ENCODE data around the gene SHKBP1. TPM values are rescaled to one million over a fixed set of nuclear protein-coding genes. Genes with fewer than 3 reads are reported as not detected.

Gene SHKBP1
- total and polyA plus RNA-seq, 9 of the 15 experiments (the other 6 are each of a cell fraction or from before 2014, with no cell fraction given) = 1.2 to 58.1 (median 22.3) TPM

GRCh38 chr19:40598121-40598917, 21.6 kb downstream of the SHKBP1 start (continued):
- no peak for TF ChIP-seq AFF1 (IDR thresholded peaks at IDR 0.05; ENCODE audit: low read depth in 1 of 2, partially characterized antibody in 2 of 2)
- TF ChIP-seq MCM7 (IDR thresholded peaks at IDR 0.05) = no peak
- TF ChIP-seq ZFP1 (CRISPR knock-in tag; IDR thresholded peaks at IDR 0.05) = no peak
- TF ChIP-seq JUNB (CRISPR knock-in tag; conservative IDR thresholded peaks at IDR 0.05) = no peak
- no peak for TF ChIP-seq KDM2B (CRISPR knock-in tag; IDR thresholded peaks at IDR 0.05)
- no peak for TF ChIP-seq NR0B1 (IDR thresholded peaks at IDR 0.05; ENCODE audit: partially characterized antibody)
- TF ChIP-seq TRIM24 (IDR thresholded peaks at IDR 0.05) = no peak
- peak; percentile 97 for TF ChIP-seq TOE1 (IDR thresholded peaks at IDR 0.05; ENCODE audit: borderline replicate concordance)
- TF ChIP-seq TOE1 (CRISPR knock-in tag; IDR thresholded peaks at IDR 0.05; ENCODE audit: borderline replicate concordance, low read depth) = no peak
- TF ChIP-seq SIX5 (IDR thresholded peaks at IDR 0.05; ENCODE audit: borderline replicate concordance in 1 of 2, insufficient read depth in 1 of 2, low read depth in 1 of 2, low read length in 2 of 2) = peak in 1 of 2 experiments; percentile 23; a peak in 1 of 4 replicates
- no peak for TF ChIP-seq GTF2A2 (tag; IDR thresholded peaks at IDR 0.05)
- TF ChIP-seq NR2F6 (CRISPR knock-in tag; IDR thresholded peaks at IDR 0.05) = no peak
- TF ChIP-seq GABPA (tag; conservative IDR thresholded peaks at IDR 0.05; ENCODE audit: low read depth) = no peak
- TF ChIP-seq XRCC3 (IDR thresholded peaks at IDR 0.05) = no peak
- no peak for TF ChIP-seq RBM34 (IDR thresholded peaks at IDR 0.05; ENCODE audit: borderline replicate concordance, insufficient read depth, low read length)
- no peak for TF ChIP-seq ZNF133 (CRISPR knock-in tag; IDR thresholded peaks at IDR 0.05)
- peak; percentile 40; the same call in 1 of the 2 replicates for TF ChIP-seq PHF8 (IDR thresholded peaks at IDR 0.05; ENCODE audit: borderline replicate concordance, low read length)
- no peak for TF ChIP-seq ZNF764 (CRISPR knock-in tag; IDR thresholded peaks at IDR 0.05; ENCODE audit: low read depth)
- no peak for TF ChIP-seq ZNF586 (CRISPR knock-in tag; conservative IDR thresholded peaks at IDR 0.05)
- TF ChIP-seq KDM1A (IDR thresholded peaks at IDR 0.05) = no peak

Data from K562 (cell line).